ENCODE data around the gene ETFRF1.

DNA sequence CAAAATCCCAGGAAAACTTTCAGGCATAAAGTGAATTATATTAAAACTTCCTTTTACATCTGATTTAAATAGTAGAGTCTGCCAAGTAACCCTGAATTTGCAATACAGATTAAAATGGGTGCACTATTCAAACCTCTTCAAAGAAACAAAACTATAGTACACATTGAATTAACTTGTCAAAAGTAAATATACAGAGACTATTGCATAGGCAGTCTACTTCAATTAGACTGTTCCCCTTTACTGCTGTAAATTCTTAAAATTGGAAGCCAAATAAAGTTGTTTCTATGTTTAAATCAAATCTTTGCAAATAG lies 48.6 kb downstream of the ETFRF1 start:
- TF ChIP-seq CTCF (IDR thresholded peaks at IDR 0.05; ENCODE audit: low read length) (no peak), EZH2 (IDR thresholded peaks at IDR 0.05; ENCODE audit: borderline replicate concordance, low read length) (no peak)
